ENCODE results near the gene LRFN4.

- TF ChIP-seq SUZ12 (IDR thresholded peaks at IDR 0.05; ENCODE audit: extremely low read depth, insufficient read depth, insufficient read length): no peak
- no peak for TF ChIP-seq ZNF274 (IDR thresholded peaks at IDR 0.05; ENCODE audit: low read depth, low read length)
- TF ChIP-seq YY1 (IDR thresholded peaks at IDR 0.05; ENCODE audit: insufficient read depth, insufficient read length): no peak
Measured at GRCh38 chr11:66860449-66860831, 3.6 kb downstream of the LRFN4 start.
